ENCODE data around the gene GOLGA7B.

GOLGA7B gene

DNA sequence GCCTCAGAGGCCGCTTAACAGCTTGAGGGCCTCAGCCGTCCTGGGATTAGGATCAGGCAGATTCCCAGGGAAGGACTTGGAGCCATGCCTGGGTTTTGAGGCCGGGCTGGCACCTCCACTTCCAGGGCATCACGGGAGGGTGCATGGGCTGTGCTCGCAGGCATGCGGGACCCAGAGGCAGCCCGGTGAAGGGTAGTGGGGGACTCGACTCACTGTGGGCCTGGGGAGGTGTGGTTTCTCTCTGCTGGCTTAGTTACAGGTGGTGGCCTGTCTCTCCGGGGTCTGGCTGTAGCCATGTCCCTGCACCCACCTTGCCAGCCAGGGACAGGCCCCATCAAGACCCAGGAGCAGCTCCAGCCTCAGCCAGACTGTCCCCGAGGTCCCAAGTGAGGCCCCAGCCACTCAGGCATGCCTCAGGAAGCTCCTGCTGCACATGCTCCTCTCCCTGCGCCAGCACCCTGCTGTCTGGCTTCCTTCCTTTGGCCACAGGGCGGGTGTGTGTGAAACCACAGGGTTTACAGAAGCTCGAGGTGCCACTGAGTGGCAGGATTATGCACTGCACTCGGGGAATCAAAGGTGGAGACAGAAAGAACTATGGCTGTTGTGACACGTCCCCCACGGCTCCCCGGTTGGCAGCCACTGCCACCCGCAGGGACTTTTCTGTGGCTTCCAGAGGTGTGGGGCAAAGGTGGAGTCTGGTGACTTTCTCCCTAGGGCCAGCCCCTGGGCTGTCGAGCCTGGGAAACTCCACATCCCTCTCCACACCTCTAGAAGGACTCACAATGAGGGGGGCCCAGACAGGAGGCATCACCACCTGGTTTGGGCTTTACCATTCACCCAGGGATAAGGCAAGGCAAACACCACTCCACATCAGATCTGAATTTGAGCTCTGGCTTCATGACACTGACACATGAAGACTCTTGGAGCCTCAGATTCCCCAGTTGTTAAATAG is 19.7 kb downstream of the GOLGA7B start:
- peak; percentile 81 to 89 for DNase-seq

DNA sequence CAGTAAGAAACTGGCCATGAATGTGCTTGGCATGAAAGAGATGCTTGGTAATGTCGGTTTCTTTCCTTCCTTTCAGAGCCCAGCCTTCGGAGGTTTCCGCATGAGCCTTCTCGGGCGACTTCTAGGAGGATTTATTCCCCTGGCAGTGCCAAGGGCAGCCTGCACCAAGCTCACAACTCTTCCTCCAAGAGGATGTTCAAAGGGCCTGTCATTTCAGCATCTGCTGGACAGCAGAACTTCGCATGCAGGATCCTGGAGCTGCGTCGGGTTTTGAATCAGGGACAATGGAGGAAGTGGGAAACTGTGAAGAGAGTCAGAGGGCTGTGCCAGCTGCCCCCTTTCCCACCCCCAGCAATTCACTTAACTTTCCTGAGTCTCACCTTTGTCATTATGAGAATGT is 21.3 kb downstream of the GOLGA7B start:
- no peak for DNase-seq

DNA sequence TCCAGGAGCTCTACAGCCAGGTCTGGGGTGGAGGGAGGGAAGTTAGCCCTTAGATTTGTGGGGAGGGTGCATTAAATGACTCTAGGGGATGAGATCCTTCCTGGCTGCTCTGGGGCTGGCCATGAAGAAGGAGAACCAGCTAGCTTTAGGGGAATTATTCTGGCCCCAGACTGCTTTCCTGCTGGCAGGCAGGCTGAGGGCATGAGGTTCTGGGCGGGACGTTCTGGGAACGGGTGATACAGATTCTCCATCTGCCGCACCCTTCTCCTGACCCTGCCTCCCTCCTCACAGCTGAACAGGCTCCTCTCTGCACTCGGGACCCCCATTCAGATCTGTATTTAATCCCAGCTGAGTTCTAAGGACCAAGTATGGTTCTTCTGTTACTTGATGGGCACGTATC is 23.9 kb downstream of the GOLGA7B start:
- no peak for DNase-seq

DNA sequence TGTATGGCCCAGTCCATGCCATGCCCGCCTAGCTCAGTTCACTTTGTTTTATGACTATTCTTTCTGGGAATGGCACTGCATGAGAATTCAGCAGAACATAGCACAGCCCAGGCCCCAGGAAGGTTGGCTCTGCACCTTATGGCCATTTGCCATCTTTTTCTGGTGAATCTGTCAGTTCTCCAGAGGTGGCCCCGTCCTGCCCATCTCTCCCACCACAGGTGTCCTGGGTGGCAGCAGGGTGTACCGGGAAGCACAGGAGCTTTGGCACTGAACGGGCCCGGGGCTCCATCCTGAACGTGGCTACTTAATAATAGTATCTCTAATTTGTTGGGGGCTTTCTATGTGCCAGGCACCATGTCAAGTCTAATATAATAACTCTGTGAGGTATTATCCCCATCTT is 24.7 kb downstream of the GOLGA7B start:
- DNase-seq: no peak

DNA sequence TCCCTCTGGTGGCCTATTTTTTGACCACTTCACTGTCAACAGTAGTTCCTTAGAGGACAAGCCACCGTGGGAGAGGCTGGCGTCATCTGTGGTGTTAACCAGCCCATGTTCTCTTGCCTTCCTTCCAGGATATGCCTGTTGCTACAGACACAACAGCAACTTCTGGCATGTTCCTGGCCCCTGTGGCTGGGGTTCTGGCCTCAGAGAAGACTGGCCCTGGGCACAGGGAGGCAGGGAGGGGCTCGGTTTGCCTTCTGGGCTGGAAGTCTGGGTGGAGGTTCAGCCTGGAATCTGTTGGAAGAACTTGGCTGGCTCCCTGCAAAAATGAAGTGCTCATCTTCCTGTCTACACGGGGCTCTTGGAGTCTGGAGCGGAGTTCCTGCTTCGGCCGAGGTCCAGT is 25.7 kb downstream of the GOLGA7B start:
- DNase-seq: no peak

DNA sequence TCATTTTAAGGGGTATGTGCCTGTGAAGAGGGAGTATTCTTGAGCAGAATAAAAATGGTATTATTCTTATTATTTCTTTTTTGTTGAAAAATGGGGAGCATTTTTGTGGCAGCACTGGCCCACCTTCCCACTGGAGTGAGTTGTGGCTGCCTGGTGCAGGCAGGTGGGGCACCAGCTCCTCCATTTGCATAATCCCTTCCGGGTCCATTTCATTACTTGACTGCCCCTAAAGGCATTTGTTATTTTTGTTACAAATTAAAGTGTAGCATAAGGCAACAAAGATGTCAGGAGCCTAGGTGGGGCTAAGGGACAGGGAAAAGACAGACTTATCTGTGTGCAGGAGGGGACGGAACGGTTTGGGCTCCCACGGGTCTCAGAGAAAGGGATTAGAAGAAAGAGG is 26.8 kb downstream of the GOLGA7B start:
- no peak for DNase-seq

DNA sequence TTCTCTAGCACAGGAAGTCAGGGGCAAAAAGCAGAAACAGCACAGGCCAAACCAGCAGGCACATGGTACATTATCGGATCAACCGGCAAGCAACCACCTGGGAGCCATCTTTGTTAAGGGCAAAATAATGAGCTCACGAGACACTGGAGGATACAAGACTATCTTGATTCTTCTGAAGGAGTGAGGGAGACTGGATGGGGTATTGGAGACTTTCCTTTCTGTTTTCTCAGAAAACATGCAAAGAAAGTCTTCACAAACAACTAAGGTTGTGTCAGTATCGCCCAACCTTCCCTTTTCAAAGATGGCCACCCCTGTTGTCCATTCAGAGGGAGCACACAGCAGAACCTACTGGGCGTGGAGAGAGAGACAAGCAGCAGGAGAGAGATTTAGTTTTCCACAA is 29.6 kb downstream of the GOLGA7B start:
- DNase-seq: no peak

DNA sequence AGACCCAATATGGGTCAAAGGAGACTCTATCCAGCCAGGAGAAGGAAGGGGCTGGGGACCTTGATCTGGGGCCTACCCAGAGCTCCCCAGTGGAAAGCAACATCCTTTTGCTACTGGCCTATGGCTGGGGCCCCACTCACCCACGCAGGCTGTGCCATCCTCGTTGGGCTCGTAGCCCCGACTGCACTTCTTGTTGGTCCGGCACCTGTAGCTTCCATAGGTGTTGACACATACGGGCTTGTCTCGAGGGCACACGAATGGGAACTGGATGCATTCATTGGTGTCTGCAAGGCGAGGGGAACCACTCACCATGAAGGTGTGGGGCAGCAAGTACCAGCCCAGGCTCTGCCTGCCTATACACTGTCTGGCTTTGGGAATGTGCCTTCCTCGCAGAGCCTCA is 30.5 kb downstream of the GOLGA7B start:
- DNase-seq: no peak

DNA sequence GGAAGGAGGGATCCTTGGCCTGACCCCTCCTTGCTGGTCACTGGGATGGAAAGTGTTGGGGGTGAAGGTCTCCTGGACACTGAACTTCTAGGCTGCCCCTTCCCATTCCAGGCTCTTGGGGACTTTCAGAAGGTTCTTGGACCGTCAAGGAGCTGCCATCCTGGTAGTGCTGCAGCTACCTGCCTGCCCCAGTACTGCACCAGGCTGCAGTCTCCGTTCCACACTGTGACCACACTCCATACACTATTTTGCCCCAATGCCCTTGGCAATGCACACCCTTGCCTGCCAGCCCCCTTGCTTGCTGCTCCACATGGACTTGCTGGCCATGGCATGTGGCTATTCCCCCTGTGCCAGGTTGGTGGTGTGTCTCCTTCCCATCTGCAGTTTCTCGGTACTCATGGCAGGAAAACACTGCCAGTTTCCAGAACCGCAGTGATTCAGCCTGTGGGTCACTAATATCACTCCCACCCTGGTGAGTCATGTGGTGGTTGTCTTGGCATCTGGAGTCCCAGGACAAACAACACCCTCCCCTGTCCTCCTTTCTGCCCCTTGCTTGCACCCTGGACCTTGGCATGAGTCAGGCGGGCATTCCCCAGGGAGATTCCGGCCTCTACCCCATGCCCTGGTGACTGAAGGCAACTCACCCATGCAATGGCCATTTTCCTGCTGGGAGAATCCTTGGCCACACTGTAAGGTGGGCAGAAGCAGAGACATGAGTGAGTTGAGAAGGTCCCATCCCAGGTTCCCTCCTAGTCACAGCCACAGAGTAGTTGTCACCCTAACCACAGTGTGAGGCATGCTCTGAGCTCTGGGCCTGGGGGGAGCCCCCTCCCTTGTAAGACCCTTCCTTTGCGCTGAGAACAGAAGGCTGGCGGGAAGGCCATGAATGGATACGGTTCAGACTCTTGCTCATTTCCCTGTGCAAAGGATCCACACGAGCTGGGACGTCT is 32.8 kb downstream of the GOLGA7B start:
- no peak for DNase-seq

DNA sequence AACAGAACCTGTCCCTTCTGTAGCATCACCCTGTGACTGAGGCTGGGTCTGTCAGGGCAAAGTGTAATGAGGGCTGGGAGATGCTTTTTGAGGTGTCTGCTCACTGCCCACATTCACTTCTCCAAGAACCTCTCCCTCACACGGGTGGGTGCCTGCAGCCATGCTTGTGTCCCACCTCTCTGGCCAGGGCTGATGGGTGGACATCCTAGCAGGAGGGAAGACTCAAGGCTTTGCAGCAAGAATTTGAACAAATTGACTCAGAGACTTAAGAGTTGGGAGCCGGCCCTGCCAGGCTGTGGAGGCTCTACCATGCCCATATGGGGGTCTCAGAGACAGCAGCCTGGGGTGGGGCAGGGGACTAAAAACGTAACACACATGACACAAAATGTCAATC is 33.4 kb downstream of the GOLGA7B start:
- DNase-seq: no peak

DNA sequence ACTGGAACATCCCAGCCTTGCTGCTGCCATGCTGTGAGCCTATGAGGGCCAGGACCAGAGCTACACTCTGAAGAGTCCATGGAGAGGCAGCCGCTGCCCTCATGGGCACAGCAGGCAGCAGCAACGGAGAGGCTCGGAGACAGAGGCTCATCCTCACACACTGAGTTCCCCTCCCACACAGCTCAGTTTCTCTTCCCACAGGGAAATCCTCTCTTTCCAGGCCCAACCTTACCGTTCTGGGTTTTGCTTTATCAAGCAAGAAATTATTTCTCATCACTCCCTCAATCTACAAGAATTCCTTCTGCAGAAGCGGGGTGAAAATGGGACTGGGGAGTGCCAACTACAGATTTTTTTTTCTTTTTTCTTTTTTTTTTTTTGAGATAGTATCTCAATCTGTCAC is 36.6 kb downstream of the GOLGA7B start:
- DNase-seq: no peak

DNA sequence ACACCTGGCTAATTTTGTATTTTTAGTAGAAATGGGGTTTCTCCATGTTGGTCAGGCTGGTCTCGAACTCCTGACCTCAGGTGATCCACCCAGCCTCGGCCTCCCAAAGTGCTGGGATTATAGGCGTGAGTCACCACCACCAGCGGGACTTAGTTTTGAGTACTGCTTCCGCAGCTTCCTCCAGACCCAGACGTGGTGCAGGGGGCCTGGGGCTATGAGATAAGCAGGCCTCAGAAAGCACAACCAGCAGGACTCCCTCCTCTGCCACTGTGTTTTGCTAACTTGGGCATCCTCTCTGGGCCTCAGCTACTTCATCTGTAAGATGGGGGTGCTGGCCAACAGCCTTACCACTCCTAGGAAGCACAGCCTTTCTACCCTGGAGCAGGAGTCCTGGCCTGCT is 37.8 kb downstream of the GOLGA7B start:
- DNase-seq: no peak

DNA sequence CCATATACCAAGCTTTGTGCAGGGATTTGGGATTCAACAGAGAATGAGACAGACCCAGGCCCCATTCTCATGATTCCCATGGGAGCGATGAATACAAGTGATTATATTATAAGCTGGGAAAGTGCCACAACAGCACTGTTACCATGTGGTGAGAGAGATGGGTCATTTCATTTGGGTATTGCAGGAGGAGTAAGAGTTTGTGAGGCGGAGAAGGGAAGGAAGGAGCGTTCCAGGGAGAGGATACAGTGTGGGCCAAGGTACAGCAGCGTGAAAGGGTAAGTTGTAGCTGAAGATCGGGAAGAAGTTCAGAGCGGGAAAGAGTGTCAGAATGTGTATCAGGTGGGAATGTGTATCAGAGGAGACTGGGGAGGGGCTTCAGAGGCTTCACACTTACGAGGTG is 38.5 kb downstream of the GOLGA7B start:
- no peak for DNase-seq

DNA sequence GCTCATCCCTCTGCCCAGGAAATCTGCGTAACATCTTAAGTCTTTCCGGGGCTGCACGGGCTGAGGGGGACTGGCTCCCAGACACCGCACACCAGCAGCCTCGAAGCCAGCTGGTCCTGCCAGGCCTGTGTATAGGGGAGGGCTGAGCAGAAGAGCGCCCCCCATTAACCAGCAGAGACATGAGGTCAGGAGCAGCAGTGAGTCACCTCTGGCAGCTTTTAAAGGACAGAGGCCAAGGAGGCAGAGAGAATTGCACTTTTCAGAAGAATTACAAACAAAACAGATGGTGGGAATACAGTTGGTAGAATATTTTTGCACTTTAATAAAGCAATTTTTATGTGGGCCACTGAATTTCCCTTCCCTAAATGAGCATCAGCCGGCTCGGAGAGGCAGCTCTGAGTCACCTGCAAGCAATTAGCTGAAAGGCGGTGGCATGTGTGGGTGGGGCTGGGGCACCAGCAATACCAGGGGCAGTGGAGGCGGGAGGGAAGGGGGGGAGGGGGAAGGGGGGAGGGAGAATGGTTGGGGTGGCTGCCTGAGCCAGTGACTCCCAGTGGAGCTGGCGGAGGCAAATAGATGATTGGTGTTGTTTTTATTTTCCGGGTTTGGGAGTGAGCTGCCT is 39.1 kb downstream of the GOLGA7B start:
- DNase-seq: no peak

DNA sequence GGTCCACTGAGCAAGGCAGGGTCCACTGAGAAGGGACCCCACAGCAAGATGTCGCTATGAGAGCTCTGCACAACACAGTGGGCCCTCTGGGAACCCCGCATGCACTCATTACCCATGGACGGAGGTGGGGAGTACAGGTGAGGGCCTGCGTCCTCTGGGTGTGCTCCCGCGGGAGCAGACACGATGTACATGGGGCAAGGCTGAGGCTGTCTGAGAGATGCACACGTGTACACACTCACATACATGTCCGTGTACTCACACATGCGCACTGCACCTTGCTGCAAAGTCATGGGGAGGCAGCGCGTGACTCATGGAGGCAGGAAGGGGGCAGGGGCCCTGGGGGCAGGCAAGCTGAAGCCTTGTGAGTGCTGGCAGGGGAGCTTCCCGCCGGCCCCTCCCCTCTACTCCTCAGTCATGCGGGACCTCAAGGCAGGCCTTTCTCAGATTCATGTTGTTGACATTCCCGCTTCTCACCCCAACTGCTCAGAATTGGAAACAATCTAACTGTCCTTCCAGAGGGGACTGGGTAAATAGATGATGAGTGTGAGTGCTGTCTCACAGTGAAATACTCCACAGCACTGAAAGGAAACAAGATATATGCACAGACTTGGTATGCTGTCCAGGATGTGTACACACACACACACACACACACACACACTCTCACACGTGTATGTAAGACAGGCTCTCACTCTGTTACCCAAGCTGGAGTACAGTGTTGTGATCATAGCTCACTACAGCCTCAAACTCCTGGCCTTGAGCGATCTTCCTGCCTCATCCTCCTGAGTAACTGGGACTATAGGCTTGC is 40.0 kb downstream of the GOLGA7B start:
- no peak for DNase-seq

DNA sequence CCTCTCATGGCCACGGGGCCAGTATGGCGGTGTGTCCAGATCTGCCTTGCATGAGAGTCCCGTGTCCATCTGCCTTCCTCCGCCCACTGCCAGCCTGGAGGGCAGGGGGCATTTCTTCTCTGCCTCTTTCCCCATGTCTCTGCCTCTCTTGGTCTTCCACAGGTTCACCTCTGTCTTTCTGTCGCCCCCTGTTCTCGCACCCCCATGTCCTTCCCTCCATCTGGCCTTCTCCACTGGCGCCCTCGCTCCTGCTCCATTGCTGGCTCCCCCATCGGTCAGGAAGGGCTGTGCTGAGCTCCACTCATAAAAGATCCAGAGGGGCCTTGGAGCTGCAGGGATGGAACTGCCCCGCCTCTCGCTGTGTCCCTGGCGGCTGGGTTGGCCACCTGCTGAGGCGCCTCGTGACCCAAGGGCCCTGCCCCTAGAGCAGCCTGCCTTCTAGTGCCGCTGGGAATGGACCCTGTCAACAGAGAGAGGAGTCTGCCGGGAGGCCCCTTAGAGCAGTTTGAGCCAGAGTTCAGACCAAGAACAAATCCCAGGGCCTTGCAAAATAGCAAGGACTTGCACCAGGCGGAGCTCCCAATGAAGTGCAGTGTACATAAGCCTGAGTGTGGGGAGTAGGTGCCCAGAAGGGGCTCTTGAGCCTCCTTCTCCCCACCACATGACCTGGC is 42.0 kb downstream of the GOLGA7B start:
- DNase-seq: no peak

DNA sequence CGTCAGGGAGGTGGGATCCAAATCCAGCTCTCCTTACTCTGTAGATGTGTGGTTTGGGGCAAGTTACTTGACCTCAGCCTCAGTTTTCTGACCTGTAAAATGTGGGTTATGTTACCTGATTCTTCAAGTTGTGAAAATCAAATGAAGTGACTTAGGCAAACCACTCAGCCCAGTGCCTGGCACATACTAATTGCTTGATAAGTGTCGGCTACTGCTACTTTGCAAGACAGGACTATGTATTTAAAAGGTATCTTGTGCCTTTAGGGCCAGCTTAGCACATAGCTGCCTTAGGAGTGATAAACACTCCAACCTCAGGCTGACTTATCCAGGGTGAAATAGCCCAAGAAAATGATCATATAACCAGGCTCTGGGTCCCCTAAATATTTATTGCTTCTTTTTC is 42.9 kb downstream of the GOLGA7B start:
- DNase-seq: no peak

DNA sequence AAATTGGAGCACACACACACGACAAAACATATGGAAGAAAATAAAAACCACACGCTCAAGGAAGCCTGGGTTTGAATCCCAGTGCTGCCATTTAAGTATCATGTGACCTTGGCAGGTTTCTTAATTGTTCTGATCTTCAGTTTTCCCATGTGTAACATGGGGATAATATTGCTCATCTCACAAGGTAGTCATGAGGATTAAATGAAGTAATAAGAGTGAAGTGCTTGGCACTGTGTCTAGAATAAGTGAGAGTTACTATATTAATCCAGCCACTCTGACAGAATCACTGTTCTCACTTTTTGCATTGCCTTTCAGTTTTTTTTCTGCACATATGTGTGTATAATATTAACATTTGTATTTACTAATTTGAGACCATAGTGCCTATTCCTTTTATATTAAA is 43.3 kb downstream of the GOLGA7B start:
- no peak for DNase-seq

DNA sequence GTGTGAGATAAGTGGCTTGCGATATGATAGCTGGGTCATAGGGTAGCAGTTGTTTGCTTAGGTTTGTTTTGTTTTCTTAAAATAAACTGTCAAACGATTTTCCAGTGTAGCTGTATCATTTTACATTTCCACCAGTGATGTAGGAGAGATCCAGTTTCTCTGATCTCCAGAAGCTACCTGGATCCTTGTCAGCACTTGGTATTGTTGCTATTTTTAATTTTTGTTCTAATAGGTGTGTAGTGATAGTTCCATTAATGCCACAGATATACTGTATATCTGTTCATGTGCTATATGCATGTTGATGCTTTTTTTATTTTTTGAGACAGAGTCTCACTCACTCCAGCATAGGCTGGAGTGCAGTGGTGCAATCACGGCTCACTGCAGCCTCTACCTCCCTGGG is 44.4 kb downstream of the GOLGA7B start:
- DNase-seq: no peak

DNA sequence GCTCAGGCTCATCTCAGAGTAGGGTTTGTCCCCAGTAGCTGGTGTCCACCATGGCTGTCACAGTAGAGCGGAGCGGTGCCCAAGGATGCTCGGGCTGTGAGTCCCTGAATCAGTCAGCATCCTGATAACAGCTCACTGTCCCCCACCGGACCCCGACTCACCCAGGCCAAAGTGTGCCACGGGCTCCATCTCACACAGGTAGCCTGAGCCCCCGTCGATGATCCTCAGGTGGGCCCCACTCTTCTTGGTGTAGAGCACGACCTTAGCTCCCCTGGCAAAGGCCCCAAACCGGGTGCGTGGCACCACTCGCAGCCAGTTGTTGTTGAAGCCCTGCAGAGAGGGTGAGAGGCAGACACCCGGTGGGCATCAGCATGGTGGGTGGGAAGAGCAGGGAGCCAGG is 45.4 kb downstream of the GOLGA7B start:
- DNase-seq: no peak

DNA sequence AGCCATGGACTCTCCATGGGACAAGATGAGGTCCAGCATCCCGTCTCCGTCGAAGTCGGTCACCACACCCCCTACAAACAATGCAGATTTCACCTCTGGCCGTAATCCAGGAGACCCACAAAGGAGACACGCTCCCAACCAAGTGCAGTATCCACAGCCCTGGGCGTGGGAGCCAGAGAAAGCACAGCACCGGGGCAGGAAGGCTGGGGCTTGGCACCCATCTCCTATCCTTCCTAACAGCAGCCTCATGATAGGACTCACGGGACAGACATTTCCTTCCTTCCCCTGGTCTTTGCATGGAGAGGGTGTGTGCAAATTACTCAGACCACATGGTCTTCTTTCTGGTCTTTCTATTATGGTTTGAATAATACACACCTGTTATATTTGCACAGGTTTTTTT is 46.3 kb downstream of the GOLGA7B start:
- no peak for DNase-seq
